ENCODE measurements around the gene TSHZ2.
"Not testable (repeated sequence)": the region's sequence is repeated elsewhere in the genome, so short reads cannot be mapped to it uniquely, and the experiment has no call there.

Gene TSHZ2

DNA sequence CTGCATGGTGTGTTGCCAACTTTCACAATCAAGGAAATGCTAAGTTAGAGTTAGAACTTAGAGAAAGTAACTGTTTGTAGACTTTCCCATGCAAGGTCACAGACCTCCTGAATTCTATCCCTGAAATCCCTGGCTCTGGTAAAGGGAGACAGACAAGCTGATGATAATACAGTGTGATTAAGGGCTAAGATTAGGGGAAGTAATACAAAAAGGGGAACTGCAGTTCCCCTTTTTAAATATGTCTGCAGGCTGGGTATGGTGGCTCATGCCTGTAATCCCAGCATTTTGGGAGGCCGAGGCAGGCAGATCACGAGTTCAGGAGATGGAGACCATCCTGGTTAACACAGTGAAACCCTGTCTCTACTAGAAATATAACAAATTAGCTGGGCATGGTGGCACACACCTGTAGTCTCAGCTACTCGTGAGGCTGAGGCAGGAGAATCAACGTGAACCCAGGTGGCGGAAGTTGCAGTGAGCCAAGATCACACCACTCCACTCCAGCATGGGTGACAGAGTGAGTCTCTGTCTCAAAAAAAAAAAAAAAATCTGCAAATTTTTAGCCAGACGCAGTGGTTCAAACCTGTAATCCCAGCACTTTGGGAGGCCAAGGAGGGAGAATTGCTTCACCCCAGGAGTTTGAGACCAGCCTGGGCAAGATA is 560.6 kb downstream of the TSHZ2 start:
- not testable (repeated sequence) for DNase-seq

- DNase-seq, result no peak
Observed at GRCh38 chr20:53533500-53533899, 561.3 kb downstream of the TSHZ2 start.

DNA sequence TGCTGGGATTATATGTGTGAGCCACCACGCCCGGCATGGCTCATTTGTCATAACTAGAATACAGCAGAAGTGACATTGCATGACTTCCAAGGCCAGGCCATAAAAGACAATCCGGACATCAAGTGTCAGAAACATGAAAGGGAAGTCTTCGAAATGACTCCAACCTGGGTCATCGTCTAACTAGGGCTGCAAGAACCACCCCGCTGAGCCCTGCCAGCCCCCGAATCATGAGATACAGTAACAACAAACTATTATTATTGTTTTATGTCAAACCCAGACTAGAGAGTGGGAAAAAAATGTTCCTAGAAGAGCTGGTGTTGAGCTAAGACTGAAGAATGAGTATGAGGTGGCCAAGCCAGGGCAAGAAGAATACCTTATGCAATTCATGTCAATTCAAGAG is 561.9 kb downstream of the TSHZ2 start:
- DNase-seq, result no peak

- DNase-seq, result no peak
Observed at GRCh38 chr20:53535878-53536277, 563.7 kb downstream of the TSHZ2 start.

GRCh38 chr20:53536382-53536781 is 564.2 kb downstream of the TSHZ2 start:
- not testable (repeated sequence) for DNase-seq

- DNase-seq, result no peak
Observed at GRCh38 chr20:53539516-53539915, 567.4 kb downstream of the TSHZ2 start.

Data from activated effector memory CD4-positive, alpha-beta T cell treated with anti-CD3 and anti-CD28 coated beads, Interleukin-2, amount 50 U/mL, for 16 hours (primary cell).